DOHH2 (cell line): ENCODE results near the gene ARFIP1.

ENCODE experiments used
- H3F3A ChIP-seq: fragments of 200-600 bp; sonication (generic), shearing (Covaris generic); 2 replicates; pipeline ENCODE4 v1.6.0; 2016; ENCODE audit warnings: antibody characterized with exemption, mild to moderate bottlenecking; ENCODE audit not compliant: control insufficient read depth, insufficient read depth
- H3K27ac ChIP-seq: fragments of 200-600 bp; sonication (generic); 2 replicates; pipeline ENCODE4 v1.5.1; 2014; ENCODE audit warnings: low read depth, mild to moderate bottlenecking, low read length, moderate library complexity
- H3K27me3 ChIP-seq: fragments of 200-600 bp; sonication (generic); 2 replicates; pipeline ENCODE4 v1.6.1; 2014; ENCODE audit warnings: mild to moderate bottlenecking, low read length, mixed read lengths; ENCODE audit not compliant: control insufficient read depth
- H3K36me3 ChIP-seq: fragments of 200-600 bp; sonication (generic); 2 replicates; pipeline ENCODE4 v1.6.1; 2014; ENCODE audit warnings: mild to moderate bottlenecking, low read length, moderate library complexity, mixed read lengths; ENCODE audit not compliant: control insufficient read depth
- H3K4me1 ChIP-seq: fragments of 200-600 bp; sonication (generic); 2 replicates; pipeline ENCODE4 v1.6.1; 2014; ENCODE audit warnings: mild to moderate bottlenecking, low read length, mixed read lengths; ENCODE audit not compliant: control insufficient read depth
- H3K4me2 ChIP-seq: fragments of 200-600 bp; sonication (generic); 2 replicates; pipeline ENCODE4 v1.6.0; 2014; ENCODE audit warnings: mild to moderate bottlenecking, low read length, moderate library complexity
- H3K4me3 ChIP-seq: fragments of 200-600 bp; sonication (generic); 2 replicates; pipeline ENCODE4 v1.5.1; 2014; ENCODE audit warnings: mild to moderate bottlenecking, low read length, mixed read lengths
- H3K79me2 ChIP-seq: fragments of 200-600 bp; sonication (generic); 2 replicates; pipeline ENCODE4 v1.6.1; 2014; ENCODE audit warnings: mild to moderate bottlenecking, low read length, mixed read lengths; ENCODE audit not compliant: control insufficient read depth
- H3K9me2 ChIP-seq: fragments of 200-600 bp; sonication (generic); replicated peaks from 2 replicates; pipeline ENCODE4 v1.6.1; 2014; ENCODE audit warnings: mild to moderate bottlenecking, low read length, mixed read lengths; ENCODE audit not compliant: control insufficient read depth
- H3K9me3 ChIP-seq: fragments of 200-600 bp; sonication (generic); 2 replicates; pipeline ENCODE4 v1.6.1; 2014; ENCODE audit warnings: antibody characterized with exemption, low read length, mixed read lengths; ENCODE audit not compliant: control insufficient read depth, insufficient read depth
- H4K20me1 ChIP-seq: fragments of 200-600 bp; sonication (generic); 2 replicates; pipeline ENCODE4 v1.6.0; 2014; ENCODE audit warnings: low read depth, mild to moderate bottlenecking, antibody characterized with exemption, low read length, moderate library complexity; ENCODE audit not compliant: control insufficient read depth, insufficient read depth
- EZH2phosphoT487 ChIP-seq: fragments of 200-600 bp; sonication (generic); IDR thresholded peaks from 2 replicates; pipeline ENCODE4 v1.6.1; 2017; ENCODE audit warnings: borderline replicate concordance, mild to moderate bottlenecking, antibody characterized with exemption, low read length, moderate library complexity, mixed read lengths
- TF ChIP-seq, protein P1 (sequence below): fragments of 200-600 bp; sonication (generic); IDR thresholded peaks from one replicate; pipeline ENCODE4 v1.5.1; 2014; ENCODE audit warnings: antibody characterized with exemption, mild to moderate bottlenecking, low read depth, low read length; ENCODE audit not compliant: poor library complexity, severe bottlenecking

The ARFIP1 gene

DNA sequence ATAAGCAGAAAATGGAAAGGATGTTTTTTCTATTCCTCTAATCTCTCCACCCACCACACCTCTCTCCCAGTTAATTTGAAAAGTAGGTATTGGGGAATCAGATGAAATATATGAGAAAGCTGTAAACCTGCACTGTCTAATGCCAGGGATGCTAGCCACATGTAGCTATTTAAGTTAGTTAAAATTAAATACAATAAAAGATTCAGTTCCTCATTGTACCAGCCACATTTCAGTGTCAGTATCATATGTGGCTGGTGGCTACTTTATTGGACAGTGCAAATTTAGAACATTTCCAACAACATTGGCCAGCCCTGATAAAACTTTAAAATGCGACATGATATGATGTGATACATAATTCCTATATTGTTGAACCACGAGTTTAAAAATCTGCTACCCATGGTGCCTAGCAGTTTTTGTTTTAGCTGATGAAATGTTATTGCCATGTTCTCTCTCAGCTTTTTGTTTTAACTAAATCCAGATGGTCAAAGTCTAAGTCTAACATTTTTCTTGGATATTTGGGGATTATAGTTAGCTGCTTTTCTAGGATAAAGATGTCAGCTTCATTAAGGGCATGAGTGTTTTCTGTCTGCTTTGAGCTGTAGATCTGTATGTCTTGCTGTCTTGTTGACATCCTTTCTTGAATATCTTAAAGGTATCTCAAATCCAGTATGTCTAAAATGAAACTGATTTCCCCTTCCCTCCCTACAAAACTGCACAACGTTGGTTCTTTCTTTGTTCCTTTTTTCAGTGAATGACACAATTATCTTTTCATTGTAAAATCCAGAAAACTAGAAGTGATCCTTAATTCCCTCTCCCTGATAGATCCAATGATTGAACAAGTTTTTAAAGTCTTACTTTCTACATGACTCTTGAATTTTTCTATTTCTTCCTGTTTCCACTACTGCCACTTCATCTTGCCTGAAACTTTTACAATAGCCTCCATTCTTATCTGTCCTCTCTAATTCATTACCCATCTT lies 6.2 kb downstream of the ARFIP1 start:
- TF ChIP-seq, protein P1, sequence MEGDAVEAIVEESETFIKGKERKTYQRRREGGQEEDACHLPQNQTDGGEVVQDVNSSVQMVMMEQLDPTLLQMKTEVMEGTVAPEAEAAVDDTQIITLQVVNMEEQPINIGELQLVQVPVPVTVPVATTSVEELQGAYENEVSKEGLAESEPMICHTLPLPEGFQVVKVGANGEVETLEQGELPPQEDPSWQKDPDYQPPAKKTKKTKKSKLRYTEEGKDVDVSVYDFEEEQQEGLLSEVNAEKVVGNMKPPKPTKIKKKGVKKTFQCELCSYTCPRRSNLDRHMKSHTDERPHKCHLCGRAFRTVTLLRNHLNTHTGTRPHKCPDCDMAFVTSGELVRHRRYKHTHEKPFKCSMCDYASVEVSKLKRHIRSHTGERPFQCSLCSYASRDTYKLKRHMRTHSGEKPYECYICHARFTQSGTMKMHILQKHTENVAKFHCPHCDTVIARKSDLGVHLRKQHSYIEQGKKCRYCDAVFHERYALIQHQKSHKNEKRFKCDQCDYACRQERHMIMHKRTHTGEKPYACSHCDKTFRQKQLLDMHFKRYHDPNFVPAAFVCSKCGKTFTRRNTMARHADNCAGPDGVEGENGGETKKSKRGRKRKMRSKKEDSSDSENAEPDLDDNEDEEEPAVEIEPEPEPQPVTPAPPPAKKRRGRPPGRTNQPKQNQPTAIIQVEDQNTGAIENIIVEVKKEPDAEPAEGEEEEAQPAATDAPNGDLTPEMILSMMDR, result no peak
- TF ChIP-seq EZH2phosphoT487, result no peak
- H3K4me2 ChIP-seq, result no peak overlapping the region
- H3K9me2 ChIP-seq, result no peaks in the 10 kb centered on the region
- H3K4me1 ChIP-seq, result peaks cover 31% of the 10 kb centered on the region
- no peak overlapping the region for H3K27ac ChIP-seq
- H3K4me3 ChIP-seq, result no peak overlapping the region
- no peaks in the 10 kb centered on the region for H3K27me3 ChIP-seq
- H3F3A ChIP-seq, result no peaks in the 10 kb centered on the region
- peaks cover 8% of the 10 kb centered on the region for H4K20me1 ChIP-seq
- H3K36me3 ChIP-seq, result no peaks in the 10 kb centered on the region
- H3K79me2 ChIP-seq, result peaks cover 26% of the 10 kb centered on the region
- no peaks in the 10 kb centered on the region for H3K9me3 ChIP-seq

DNA sequence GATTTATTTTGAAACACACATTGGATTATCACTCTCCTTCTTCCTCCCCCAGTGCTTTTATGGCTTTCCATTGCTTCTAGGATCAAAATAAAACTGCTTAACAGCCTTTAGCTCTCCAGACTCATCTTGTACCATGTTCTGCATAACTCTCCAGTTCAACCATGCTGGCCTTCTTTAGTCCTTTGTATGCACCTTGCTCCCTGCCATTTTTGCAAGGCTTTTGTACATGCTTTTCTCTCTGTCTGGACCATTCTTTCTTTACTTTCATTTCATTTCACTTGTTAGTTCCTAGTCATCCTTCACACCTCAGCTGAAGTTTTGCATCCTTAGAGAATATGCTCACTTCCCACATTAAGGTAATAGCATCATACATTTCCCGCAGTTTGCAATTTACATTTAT lies 6.9 kb downstream of the ARFIP1 start:
- Histone ChIP-seq H3K4me3 (no peak overlapping the region), H3K9me3 (no peaks in the 10 kb centered on the region), H3K4me2 (no peak overlapping the region), H3K4me1 (peaks cover 25% of the 10 kb centered on the region), H3F3A (no peaks in the 10 kb centered on the region), H4K20me1 (peaks cover 8% of the 10 kb centered on the region), H3K27ac (no peak overlapping the region), H3K79me2 (peaks cover 20% of the 10 kb centered on the region), H3K27me3 (no peaks in the 10 kb centered on the region), H3K36me3 (no peaks in the 10 kb centered on the region), H3K9me2 (no peaks in the 10 kb centered on the region)
- TF ChIP-seq, protein P1, result no peak
- TF ChIP-seq EZH2phosphoT487, result no peak

DNA sequence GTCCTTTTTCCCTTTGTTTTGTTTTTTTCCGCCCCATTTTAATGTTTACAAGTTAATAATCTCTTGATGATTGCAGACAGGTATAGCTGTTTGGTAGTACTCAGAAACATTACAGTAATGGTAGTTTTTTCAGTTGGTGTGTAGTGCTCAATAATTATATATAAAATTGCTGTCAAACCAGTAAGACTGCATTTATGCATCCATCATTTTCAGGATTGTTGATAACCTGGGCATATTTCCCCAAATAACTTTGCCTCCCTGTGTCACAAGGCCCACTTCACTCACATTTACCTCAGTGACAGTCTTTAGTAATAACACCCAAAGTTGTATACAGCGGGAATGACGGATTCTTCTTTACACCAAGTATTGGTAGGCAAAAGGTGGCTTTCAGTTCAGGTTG lies 16.1 kb downstream of the ARFIP1 start:
- H3K79me2 ChIP-seq, result no peaks in the 10 kb centered on the region; the same call in 1 of the 2 replicates
- no peaks in the 10 kb centered on the region for H3F3A ChIP-seq
- no peaks in the 10 kb centered on the region for H3K4me1 ChIP-seq
- H3K9me3 ChIP-seq, result no peaks in the 10 kb centered on the region
- no peaks in the 10 kb centered on the region for H3K27me3 ChIP-seq
- no peak overlapping the region for H3K4me2 ChIP-seq
- TF ChIP-seq EZH2phosphoT487, result no peak
- TF ChIP-seq, protein P1, result no peak
- H3K36me3 ChIP-seq, result no peaks in the 10 kb centered on the region
- no peaks in the 10 kb centered on the region for H4K20me1 ChIP-seq
- H3K27ac ChIP-seq, result no peak overlapping the region
- no peak overlapping the region for H3K4me3 ChIP-seq
- H3K9me2 ChIP-seq, result no peaks in the 10 kb centered on the region
